NCI-H2029 treated with DMSO at 0.1 percent for 48 hours (cell line): Measurements from ENCODE around the gene GALP.
"Not testable (repeated sequence)": the region's sequence is repeated elsewhere in the genome, so short reads cannot be mapped to it uniquely, and the experiment has no call there.

Source experiments
- DNase-seq: peaks from one replicate; lab custom pipeline; 2025; lab: John Stamatoyannopoulos, UW

GALP gene

GRCh38 chr19:56175861-56176307 lies at the start of gene GALP:
Gene GALP, plus strand, starts transcription at chr19:56176008. Its CDS starts 1,101 bp downstream, at chr19:56177109.
- not testable (repeated sequence) for DNase-seq

- no peak for DNase-seq
Measured at GRCh38 chr19:56126983-56127780, 48.6 kb upstream of the GALP start.

GRCh38 chr19:56130006-56130405 lies 45.8 kb upstream of the GALP start:
- no peak for DNase-seq

GRCh38 chr19:56131651-56132050 lies 44.2 kb upstream of the GALP start:
- DNase-seq = no peak

- DNase-seq = no peak
Measured at GRCh38 chr19:56132316-56132822, 43.4 kb upstream of the GALP start.

- no peak for DNase-seq
Measured at GRCh38 chr19:56133858-56134653, 41.8 kb upstream of the GALP start.

- DNase-seq = no peak
Measured at GRCh38 chr19:56134654-56134921, 41.2 kb upstream of the GALP start.

- no peak for DNase-seq
Measured at GRCh38 chr19:56136362-56136761, 39.4 kb upstream of the GALP start.

- DNase-seq = peak; percentile 79
Measured at GRCh38 chr19:56137405-56137804, 38.4 kb upstream of the GALP start.

GRCh38 chr19:56138069-56138468 lies 37.7 kb upstream of the GALP start:
- peak; percentile 11 for DNase-seq

- no peak for DNase-seq
Measured at GRCh38 chr19:56139847-56140582, 35.8 kb upstream of the GALP start.

GRCh38 chr19:56140583-56141416 lies 35.0 kb upstream of the GALP start, which contains the start of gene ZNF444:
Gene ZNF444, plus strand, starts transcription at chr19:56141287. Its CDS starts 5,625 bp downstream, at chr19:56146912.
- DNase-seq = peak; percentile 98

- DNase-seq = no peak
Measured at GRCh38 chr19:56141417-56141993, 34.3 kb upstream of the GALP start.

GRCh38 chr19:56142087-56142787 lies 33.6 kb upstream of the GALP start:
- peak; percentile 94 for DNase-seq

- DNase-seq = no peak
Measured at GRCh38 chr19:56142897-56143434, 32.8 kb upstream of the GALP start.

GRCh38 chr19:56144376-56144775 lies 31.4 kb upstream of the GALP start:
- DNase-seq = no peak

- DNase-seq = no peak
Measured at GRCh38 chr19:56144831-56145230, 31.0 kb upstream of the GALP start.

- DNase-seq = no peak
Measured at GRCh38 chr19:56145698-56146097, 30.1 kb upstream of the GALP start.

GRCh38 chr19:56146904-56147303 lies 28.9 kb upstream of the GALP start:
- no peak for DNase-seq

- no peak for DNase-seq
Measured at GRCh38 chr19:56147307-56147706, 28.5 kb upstream of the GALP start.
